ENCODE data around the gene ADTRP.

DNA sequence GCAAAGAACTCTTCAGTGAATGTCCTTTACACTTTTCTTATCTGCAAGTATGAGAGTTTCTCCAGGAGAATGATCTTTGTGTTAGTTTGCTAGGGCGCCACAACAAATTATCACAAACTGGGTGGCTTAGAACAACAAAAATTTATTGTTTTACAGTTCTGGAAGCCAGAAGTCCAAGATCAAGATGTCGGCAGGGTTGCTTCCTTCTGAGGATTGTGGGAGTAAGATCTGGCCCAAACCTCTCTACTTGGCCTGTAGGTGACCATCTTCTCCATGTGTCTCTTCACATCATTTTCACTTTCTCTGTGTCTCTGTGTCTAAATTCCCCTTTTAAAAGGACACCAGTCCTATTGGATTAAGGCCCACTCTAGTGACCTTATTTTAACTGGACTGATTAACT is 103.0 kb downstream of the ADTRP start:
- TF ChIP-seq, protein P1, sequence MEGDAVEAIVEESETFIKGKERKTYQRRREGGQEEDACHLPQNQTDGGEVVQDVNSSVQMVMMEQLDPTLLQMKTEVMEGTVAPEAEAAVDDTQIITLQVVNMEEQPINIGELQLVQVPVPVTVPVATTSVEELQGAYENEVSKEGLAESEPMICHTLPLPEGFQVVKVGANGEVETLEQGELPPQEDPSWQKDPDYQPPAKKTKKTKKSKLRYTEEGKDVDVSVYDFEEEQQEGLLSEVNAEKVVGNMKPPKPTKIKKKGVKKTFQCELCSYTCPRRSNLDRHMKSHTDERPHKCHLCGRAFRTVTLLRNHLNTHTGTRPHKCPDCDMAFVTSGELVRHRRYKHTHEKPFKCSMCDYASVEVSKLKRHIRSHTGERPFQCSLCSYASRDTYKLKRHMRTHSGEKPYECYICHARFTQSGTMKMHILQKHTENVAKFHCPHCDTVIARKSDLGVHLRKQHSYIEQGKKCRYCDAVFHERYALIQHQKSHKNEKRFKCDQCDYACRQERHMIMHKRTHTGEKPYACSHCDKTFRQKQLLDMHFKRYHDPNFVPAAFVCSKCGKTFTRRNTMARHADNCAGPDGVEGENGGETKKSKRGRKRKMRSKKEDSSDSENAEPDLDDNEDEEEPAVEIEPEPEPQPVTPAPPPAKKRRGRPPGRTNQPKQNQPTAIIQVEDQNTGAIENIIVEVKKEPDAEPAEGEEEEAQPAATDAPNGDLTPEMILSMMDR (IDR thresholded peaks at IDR 0.05; ENCODE audit: insufficient read depth, low read length, poor library complexity, severe bottlenecking), result no peak
- TF ChIP-seq EZH2phosphoT487 (conservative IDR thresholded peaks at IDR 0.05; ENCODE audit: low read length), result no peak
